H9 (cell line): ENCODE measurements around the gene FAM210A. TPM values are rescaled to one million over a fixed set of nuclear protein-coding genes. Genes with fewer than 3 reads are reported as not detected.

Source experiments
- DNase-seq: peaks from one replicate; pipeline ENCODE4 v3.0.0-alpha.2; 2017
- H2AFZ ChIP-seq: one replicate; pipeline ENCODE4 v1.6.1; 2013; ENCODE audit warnings: mild to moderate bottlenecking, low read length, control low read depth, moderate library complexity
- H2AK5ac ChIP-seq: 2 replicates; pipeline ENCODE4 v1.6.1; 2013; ENCODE audit warnings: low read length, control low read depth, mixed read lengths; ENCODE audit not compliant: insufficient read length
- H2BK120ac ChIP-seq: one replicate; pipeline ENCODE4 v1.6.1; 2013; ENCODE audit warnings: low read depth, mild to moderate bottlenecking, low read length, control low read depth, inconsistent platforms; ENCODE audit not compliant: poor library complexity, severe bottlenecking
- H2BK12ac ChIP-seq: 2 replicates; pipeline ENCODE4 v1.6.1; 2013; ENCODE audit warnings: low read length, control low read depth, mixed read lengths, low read depth; ENCODE audit not compliant: insufficient read length
- H2BK15ac ChIP-seq: 2 replicates; pipeline ENCODE4 v1.6.1; 2013; ENCODE audit warnings: low read depth, low read length, control low read depth
- H2BK20ac ChIP-seq: one replicate; pipeline ENCODE4 v1.6.1; 2013; ENCODE audit warnings: low read depth, mild to moderate bottlenecking, low read length, control low read depth, inconsistent platforms; ENCODE audit not compliant: poor library complexity, severe bottlenecking
- H2BK5ac ChIP-seq: 2 replicates; pipeline ENCODE4 v1.6.1; 2013; ENCODE audit warnings: low read length, control low read depth, mixed read lengths; ENCODE audit not compliant: insufficient read length
- H3K14ac ChIP-seq: 2 replicates; pipeline ENCODE4 v1.6.1; 2013; ENCODE audit warnings: low read length, control low read depth; ENCODE audit not compliant: insufficient read depth
- H3K18ac ChIP-seq: 2 replicates; pipeline ENCODE4 v1.6.1; 2013; ENCODE audit warnings: low read depth, mild to moderate bottlenecking, mixed read lengths, low read length, control low read depth; ENCODE audit not compliant: insufficient read length
- H3K23ac ChIP-seq: 2 replicates; pipeline ENCODE4 v1.6.1; 2013; ENCODE audit warnings: low read length, control low read depth, mixed read lengths, low read depth; ENCODE audit not compliant: insufficient read length
- H3K23me2 ChIP-seq: 2 replicates; pipeline ENCODE4 v1.6.1; 2013; ENCODE audit warnings: low read depth, mild to moderate bottlenecking, mixed read lengths, low read length, control low read depth; ENCODE audit not compliant: insufficient read length, poor library complexity, severe bottlenecking
- H3K27ac ChIP-seq: 2 replicates; pipeline ENCODE4 v1.5.1; 2013; ENCODE audit warnings: low read length, control low read depth, mixed read lengths, low read depth; ENCODE audit not compliant: insufficient read length
- H3K27me3 ChIP-seq: 2 replicates; pipeline ENCODE4 v1.6.1; 2013; ENCODE audit warnings: low read length, control low read depth, inconsistent platforms; ENCODE audit not compliant: insufficient read depth
- H3K4ac ChIP-seq: 2 replicates; pipeline ENCODE4 v1.6.1; 2013; ENCODE audit warnings: low read depth, mild to moderate bottlenecking, control low read depth, inconsistent platforms, low read length, moderate library complexity
- H3K4me1 ChIP-seq: 2 replicates; pipeline ENCODE4 v1.6.1; 2013; ENCODE audit warnings: low read length, control low read depth, inconsistent platforms; ENCODE audit not compliant: insufficient read depth
- H3K4me2 ChIP-seq: 2 replicates; pipeline ENCODE4 v1.6.1; 2013; ENCODE audit warnings: low read length, control low read depth, mixed read lengths; ENCODE audit not compliant: insufficient read length, insufficient read depth
- H3K56ac ChIP-seq: 2 replicates; pipeline ENCODE4 v1.6.1; 2013; ENCODE audit warnings: low read depth, mild to moderate bottlenecking, mixed read lengths, low read length, control low read depth; ENCODE audit not compliant: insufficient read length
- H3K79me1 ChIP-seq: 2 replicates; pipeline ENCODE4 v1.6.1; 2013; ENCODE audit warnings: low read depth, mild to moderate bottlenecking, moderate library complexity, low read length, control low read depth, inconsistent platforms; ENCODE audit not compliant: insufficient read depth, poor library complexity, severe bottlenecking
- H3K79me2 ChIP-seq: 2 replicates; pipeline ENCODE4 v1.6.1; 2013; ENCODE audit warnings: low read length, control low read depth, inconsistent platforms; ENCODE audit not compliant: insufficient read depth
- H3K9ac ChIP-seq: 2 replicates; pipeline ENCODE4 v1.6.1; 2013; ENCODE audit warnings: low read length, control low read depth, mixed read lengths; ENCODE audit not compliant: insufficient read length; ENCODE audit errors: extremely low read depth
- H3K9me3 ChIP-seq: one replicate; pipeline ENCODE4 v1.6.1; 2013; ENCODE audit warnings: low read depth, low read length, inconsistent platforms; ENCODE audit not compliant: control insufficient read depth
- H3T11ph ChIP-seq: one replicate; pipeline ENCODE4 v1.6.1; 2013; ENCODE audit warnings: mild to moderate bottlenecking, low read length, control low read depth, inconsistent platforms
- H4K20me1 ChIP-seq: one replicate; pipeline ENCODE4 v1.6.1; 2013; ENCODE audit not compliant: control insufficient read depth, insufficient read length, insufficient read depth
- H4K5ac ChIP-seq: 2 replicates; pipeline ENCODE4 v1.6.1; 2013; ENCODE audit warnings: low read depth, mild to moderate bottlenecking, mixed read lengths, low read length, control low read depth; ENCODE audit not compliant: insufficient read length
- H4K8ac ChIP-seq: replicated peaks from 2 replicates; pipeline ENCODE4 v1.6.1; 2013; ENCODE audit warnings: low read length, control low read depth, mixed read lengths, low read depth; ENCODE audit not compliant: insufficient read length
- H4K91ac ChIP-seq: 2 replicates; pipeline ENCODE4 v1.6.1; 2013; ENCODE audit warnings: low read depth, mild to moderate bottlenecking, moderate library complexity, mixed read lengths, low read length, control low read depth; ENCODE audit not compliant: insufficient read length
- H3K27ac Mint-ChIP-seq, 3 experiments: 2 replicates in 2 of 3; 3 replicates in 1 of 3; pipeline ENCODE4 v1.8.0; 2020 to 2021; ENCODE audit warnings: mixed read lengths in 3 of 3, mild to moderate bottlenecking in 1 of 3, moderate library complexity in 1 of 3
- H3K27me3 Mint-ChIP-seq: 2 replicates; pipeline ENCODE4 v1.8.0; 2021; ENCODE audit warnings: low read depth, mild to moderate bottlenecking, moderate library complexity, mixed read lengths
- H3K36me3 Mint-ChIP-seq, 3 experiments: 2 replicates in 2 of 3; 3 replicates in 1 of 3; pipeline ENCODE4 v1.8.0; 2020 to 2021; ENCODE audit warnings: low read depth in 3 of 3, mixed read lengths in 3 of 3; ENCODE audit not compliant: insufficient read depth in 1 of 3
- H3K4me1 Mint-ChIP-seq, 2 experiments: 2 replicates each; pipeline ENCODE4 v1.8.0; 2020; ENCODE audit warnings: mixed read lengths in 2 of 2
- H3K4me3 Mint-ChIP-seq, 2 experiments: 2 replicates in 1 of 2; 3 replicates in 1 of 2; pipeline ENCODE4 v1.8.0; 2020 to 2021; ENCODE audit warnings: mild to moderate bottlenecking in 2 of 2, mixed read lengths in 2 of 2, moderate library complexity in 1 of 2
- H3K9me3 Mint-ChIP-seq, 2 experiments: 2 replicates in 1 of 2; 3 replicates in 1 of 2; pipeline ENCODE4 v1.8.0; 2020; ENCODE audit warnings: mild to moderate bottlenecking in 2 of 2, mixed read lengths in 2 of 2, moderate library complexity in 1 of 2
- CTCF ChIP-seq: fragments of 200-600 bp; sonication (generic); conservative IDR thresholded peaks from 3 replicates; pipeline ENCODE4 v1.8.0; 2021; ENCODE audit warnings: antibody characterized with exemption, mild to moderate bottlenecking
- WGBS: extraction: QIAGEN DNeasy Blood & Tissue Kit; methylation state at CpG from one replicate; pipeline ENCODE4 v1.1.7; 2013; ENCODE audit warnings: missing lambda C conversion rate, low lambda C conversion rate, mixed read lengths; ENCODE audit not compliant: insufficient read length; ENCODE audit errors: extremely low coverage; 5-methylcytosine and 5-hydroxymethylcytosine counted together
- total RNA-seq: library from RNA; stranded (reverse); gene quantifications from 2 replicates; pipeline ENCODE4 v1.2.1, GENCODE V29; 2021

The FAM210A gene
- total RNA-seq, 1 experiment from 2014 or later: 22.5 TPM

- Histone ChIP-seq H4K20me1 (no peaks in the 10 kb centered on the region), H3T11ph (no peak overlapping the region), H3K27ac (no peak overlapping the region), H3K4ac (no peak overlapping the region), H3K9ac (no peak overlapping the region), H4K5ac (no peak overlapping the region), H3K79me2 (no peaks in the 10 kb centered on the region; the same call in 1 of the 2 replicates), H3K23me2 (no peaks in the 10 kb centered on the region), H2BK15ac (no peak overlapping the region), H3K27me3 (no peaks in the 10 kb centered on the region), H3K4me2 (no peak overlapping the region), H2BK12ac (no peak overlapping the region), H3K4me1 (no peaks in the 10 kb centered on the region), H2AFZ (no peak overlapping the region), H3K23ac (no peak overlapping the region), H3K79me1 (no peaks in the 10 kb centered on the region), H4K8ac (no peak overlapping the region), H2BK5ac (no peak overlapping the region), H2BK20ac (no peak overlapping the region), H3K14ac (no peak overlapping the region), H3K56ac (no peak overlapping the region), H2BK120ac (no peak overlapping the region), H4K91ac (no peak overlapping the region), H3K9me3 (peaks cover 4% of the 10 kb centered on the region), H2AK5ac (no peak overlapping the region), H3K18ac (no peak overlapping the region)
- no peak for TF ChIP-seq CTCF
- Mint-ChIP-seq H3K27ac (no peak overlapping the region; a peak in 1 of 7 replicates), H3K36me3 (peaks cover 20 to 22% (median 21%) of the 10 kb centered on the region in 3 experiments), H3K27me3 (no peaks in the 10 kb centered on the region), H3K4me3 (no peak overlapping the region), H3K4me1 (0 out of 4 replicates have a peak, but pooled peaks cover 0 to 4% of the 10 kb centered on the region in 2 experiments), H3K9me3 (peaks cover 20 to 33% of the 10 kb centered on the region in 2 experiments)
- no CpG with 5 or more reads among the region's 6 CpGs for WGBS
- no peak for DNase-seq
These were observed 49.9 kb downstream of the FAM210A start for GRCh38 chr18:13676471-13676870.
